T-helper 1 cell treated with Interleukin-12 subunit alpha and Interleukin-12 subunit beta and Interleukin-4 antibody, amounts not matched to agents 30 μg/mL and 1 μg/mL, for 36 hours (primary cell): Measurements from ENCODE around the gene MROH2A.
"Not testable (repeated sequence)": the region's sequence is repeated elsewhere in the genome, so short reads cannot be mapped to it uniquely, and the experiment has no call there.

Experiments
- H3K27ac Mint-ChIP-seq: one replicate; pipeline ENCODE4 v1.8.0; 2021; ENCODE audit warnings: mild to moderate bottlenecking, mixed read lengths
- H3K27me3 Mint-ChIP-seq: one replicate; pipeline ENCODE4 v1.8.0; 2021; ENCODE audit warnings: low read depth, mixed read lengths
- H3K36me3 Mint-ChIP-seq: one replicate; pipeline ENCODE4 v1.8.0; 2021; ENCODE audit warnings: low read depth, mixed read lengths
- H3K4me1 Mint-ChIP-seq: one replicate; pipeline ENCODE4 v1.8.0; 2021; ENCODE audit warnings: low read depth, mixed read lengths
- H3K4me3 Mint-ChIP-seq: one replicate; pipeline ENCODE4 v1.8.0; 2021; ENCODE audit warnings: mild to moderate bottlenecking, moderate library complexity, mixed read lengths
- H3K9me3 Mint-ChIP-seq: one replicate; pipeline ENCODE4 v1.8.0; 2021; ENCODE audit warnings: mixed read lengths

The MROH2A gene

GRCh38 chr2:233854241-233854981, 76.3 kb downstream of the MROH2A start, which contains the start of gene HJURP:
Gene HJURP (minus strand): TSS chr2:233854535. CDS start chr2:233854500, 35 bp downstream.
- Mint-ChIP-seq H3K27me3 (no peaks in the 10 kb centered on the region), H3K27ac (peak within 1 kb of the TSS; percentile 97), H3K4me3 (peak within 1 kb of the TSS; percentile 94), H3K36me3 (peaks cover 22% of the 10 kb centered on the region), H3K9me3 (no peaks in the 10 kb centered on the region), H3K4me1 (peaks cover 39% of the 10 kb centered on the region)

- H3K9me3 Mint-ChIP-seq, result no peaks in the 10 kb centered on the region
- peak overlapping the region; percentile 34 for H3K27ac Mint-ChIP-seq
- no peaks in the 10 kb centered on the region for H3K27me3 Mint-ChIP-seq
- peaks cover 24% of the 10 kb centered on the region for H3K36me3 Mint-ChIP-seq
- H3K4me3 Mint-ChIP-seq, result peak overlapping the region; percentile 94
- H3K4me1 Mint-ChIP-seq, result peaks cover 35% of the 10 kb centered on the region
Observed at GRCh38 chr2:233855345-233855744, 77.2 kb downstream of the MROH2A start.

GRCh38 chr2:233856184-233856583, 78.1 kb downstream of the MROH2A start:
- no peak overlapping the region for H3K27ac Mint-ChIP-seq
- no peaks in the 10 kb centered on the region for H3K27me3 Mint-ChIP-seq
- peaks cover 22% of the 10 kb centered on the region for H3K36me3 Mint-ChIP-seq
- no peaks in the 10 kb centered on the region for H3K9me3 Mint-ChIP-seq
- peaks cover 34% of the 10 kb centered on the region for H3K4me1 Mint-ChIP-seq
- H3K4me3 Mint-ChIP-seq, result peak overlapping the region; percentile 48

- peaks cover 23% of the 10 kb centered on the region for H3K4me1 Mint-ChIP-seq
- peak overlapping the region; percentile 4 for H3K4me3 Mint-ChIP-seq
- H3K27me3 Mint-ChIP-seq, result no peaks in the 10 kb centered on the region
- no peaks in the 10 kb centered on the region for H3K9me3 Mint-ChIP-seq
- H3K36me3 Mint-ChIP-seq, result peaks cover 14% of the 10 kb centered on the region
- no peak overlapping the region for H3K27ac Mint-ChIP-seq
Observed at GRCh38 chr2:233857511-233858141, 79.5 kb downstream of the MROH2A start.

GRCh38 chr2:233858331-233858730, 80.2 kb downstream of the MROH2A start:
- Mint-ChIP-seq H3K36me3 (peaks cover 7% of the 10 kb centered on the region), H3K27me3 (no peaks in the 10 kb centered on the region), H3K4me3 (no peak overlapping the region), H3K27ac (no peak overlapping the region), H3K4me1 (peaks cover 19% of the 10 kb centered on the region), H3K9me3 (no peaks in the 10 kb centered on the region)

GRCh38 chr2:233862261-233862768, 84.2 kb downstream of the MROH2A start:
- Mint-ChIP-seq H3K4me3 (no peak overlapping the region), H3K9me3 (peaks cover 5% of the 10 kb centered on the region), H3K4me1 (peaks cover 19% of the 10 kb centered on the region), H3K27me3 (no peaks in the 10 kb centered on the region), H3K36me3 (peaks cover 14% of the 10 kb centered on the region), H3K27ac (no peak overlapping the region)

- H3K27ac Mint-ChIP-seq, result no peak overlapping the region
- H3K4me3 Mint-ChIP-seq, result no peak overlapping the region
- H3K36me3 Mint-ChIP-seq, result peaks cover 19% of the 10 kb centered on the region
- peaks cover 21% of the 10 kb centered on the region for H3K9me3 Mint-ChIP-seq
- H3K4me1 Mint-ChIP-seq, result peaks cover 17% of the 10 kb centered on the region
- H3K27me3 Mint-ChIP-seq, result peaks cover 7% of the 10 kb centered on the region
Observed at GRCh38 chr2:233865838-233866237, 87.7 kb downstream of the MROH2A start.

GRCh38 chr2:233866479-233866878, 88.3 kb downstream of the MROH2A start:
- Mint-ChIP-seq H3K36me3 (peaks cover 19% of the 10 kb centered on the region), H3K4me1 (peaks cover 17% of the 10 kb centered on the region), H3K27me3 (peaks cover 14% of the 10 kb centered on the region), H3K4me3 (no peak overlapping the region), H3K27ac (no peak overlapping the region), H3K9me3 (peaks cover 23% of the 10 kb centered on the region)

GRCh38 chr2:233867993-233868532, 89.9 kb downstream of the MROH2A start, which contains the start of gene MSL3B:
Gene MSL3B (minus strand): TSS chr2:233868386.
- Mint-ChIP-seq H3K9me3 (peaks cover 23% of the 10 kb centered on the region), H3K36me3 (peaks cover 19% of the 10 kb centered on the region), H3K27ac (peak within 1 kb of the TSS; percentile 89), H3K4me1 (peaks cover 17% of the 10 kb centered on the region), H3K4me3 (peak within 1 kb of the TSS; percentile 94), H3K27me3 (peaks cover 27% of the 10 kb centered on the region)

GRCh38 chr2:233871432-233871831, 93.3 kb downstream of the MROH2A start:
- Mint-ChIP-seq H3K4me3 (no peak overlapping the region), H3K27me3 (peaks cover 45% of the 10 kb centered on the region), H3K27ac (no peak overlapping the region), H3K9me3 (peaks cover 23% of the 10 kb centered on the region), H3K4me1 (peaks cover 7% of the 10 kb centered on the region), H3K36me3 (peaks cover 13% of the 10 kb centered on the region)

GRCh38 chr2:233872125-233872524, 94.0 kb downstream of the MROH2A start:
- peaks cover 46% of the 10 kb centered on the region for H3K27me3 Mint-ChIP-seq
- H3K4me1 Mint-ChIP-seq, H3K27ac Mint-ChIP-seq, H3K36me3 Mint-ChIP-seq, H3K4me3 Mint-ChIP-seq: not testable (repeated sequence)
- peaks cover 19% of the 10 kb centered on the region for H3K9me3 Mint-ChIP-seq

GRCh38 chr2:233882353-233882752, 104.2 kb downstream of the MROH2A start:
- H3K9me3 Mint-ChIP-seq, result peaks cover 29% of the 10 kb centered on the region
- H3K36me3 Mint-ChIP-seq, result peaks cover 3% of the 10 kb centered on the region
- H3K27ac Mint-ChIP-seq, result no peak overlapping the region
- no peaks in the 10 kb centered on the region for H3K4me1 Mint-ChIP-seq
- H3K4me3 Mint-ChIP-seq, result no peak overlapping the region
- H3K27me3 Mint-ChIP-seq, result peaks cover 23% of the 10 kb centered on the region
